Measurements from ENCODE around the gene LRP5.

The LRP5 gene

GRCh38 chr11:68311160-68312116 lies 953 bp upstream of the LRP5 start:
- DNase-seq = peak; percentile 69

DNA sequence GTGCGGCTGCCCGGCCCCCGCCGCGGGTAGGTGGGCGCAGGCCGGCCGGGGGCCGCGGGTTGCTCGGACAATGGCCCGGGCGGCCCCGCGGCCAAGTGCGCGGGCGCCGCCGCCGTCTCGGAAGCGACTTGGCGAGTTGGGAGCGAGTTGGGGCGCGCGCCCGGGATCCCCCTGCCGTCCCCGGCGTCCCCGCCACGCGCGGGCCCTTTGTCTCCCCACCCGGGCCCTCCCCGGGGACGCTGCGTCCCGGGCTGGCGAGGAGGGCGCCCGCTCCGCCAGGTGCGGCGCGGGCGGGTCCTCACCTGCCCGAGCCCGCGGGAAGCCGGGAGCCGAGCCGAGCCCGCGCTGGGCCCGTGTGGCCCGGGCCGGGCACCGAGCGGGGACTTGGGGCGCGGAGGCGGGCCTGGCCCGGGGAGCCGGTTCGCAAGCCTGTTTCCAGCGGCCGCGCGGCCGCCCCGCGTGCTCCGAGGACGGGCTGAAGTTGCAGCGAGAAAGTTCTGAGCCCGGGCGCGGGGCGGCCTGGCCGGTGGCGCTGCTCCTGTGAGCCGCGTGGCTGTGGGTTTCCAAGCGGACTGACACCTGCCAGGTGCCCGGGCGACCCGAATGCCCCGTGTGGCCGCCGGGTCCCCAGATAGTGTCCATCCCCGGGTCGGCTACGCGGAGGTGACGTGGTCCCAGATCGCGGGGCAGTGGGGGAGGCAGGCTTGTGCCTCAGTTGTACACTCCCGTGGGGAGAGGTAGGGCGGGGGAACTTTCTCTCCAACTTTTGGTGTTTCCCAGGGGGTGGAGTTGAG lies 586 bp downstream of the LRP5 start:
- DNase-seq = peak; percentile 69

DNA sequence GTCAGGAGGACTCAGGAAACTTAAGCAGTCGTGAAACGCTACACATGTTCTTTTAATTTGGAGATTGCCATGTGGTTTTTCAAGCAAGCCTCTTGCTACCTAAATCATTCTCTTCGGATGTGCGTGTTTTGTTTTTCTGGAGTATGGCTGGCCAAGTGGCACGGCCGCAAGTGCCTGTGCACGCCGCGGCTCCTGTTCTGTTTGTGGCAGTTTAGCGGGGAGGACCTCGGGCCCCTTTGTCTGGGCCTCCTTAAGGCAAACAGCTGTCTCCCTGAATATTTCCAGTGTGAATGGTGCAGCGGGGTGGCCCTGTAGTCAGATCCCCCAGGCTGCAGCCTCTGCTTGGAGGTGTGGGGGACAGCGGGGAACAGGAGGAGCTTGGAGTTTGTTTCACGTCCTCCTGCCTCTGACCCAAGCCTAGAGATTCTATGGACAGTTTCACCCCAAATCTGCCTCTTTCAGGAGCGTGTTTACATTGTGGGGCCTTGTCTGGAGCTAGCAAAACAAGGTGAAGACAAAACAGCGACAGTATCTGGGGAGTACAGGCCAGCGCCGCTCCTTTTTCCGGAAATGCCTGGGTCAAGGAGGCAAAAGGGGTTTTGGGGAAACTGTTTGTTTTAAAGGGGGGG lies 1.3 kb downstream of the LRP5 start:
- DNase-seq = peak; percentile 75

DNA sequence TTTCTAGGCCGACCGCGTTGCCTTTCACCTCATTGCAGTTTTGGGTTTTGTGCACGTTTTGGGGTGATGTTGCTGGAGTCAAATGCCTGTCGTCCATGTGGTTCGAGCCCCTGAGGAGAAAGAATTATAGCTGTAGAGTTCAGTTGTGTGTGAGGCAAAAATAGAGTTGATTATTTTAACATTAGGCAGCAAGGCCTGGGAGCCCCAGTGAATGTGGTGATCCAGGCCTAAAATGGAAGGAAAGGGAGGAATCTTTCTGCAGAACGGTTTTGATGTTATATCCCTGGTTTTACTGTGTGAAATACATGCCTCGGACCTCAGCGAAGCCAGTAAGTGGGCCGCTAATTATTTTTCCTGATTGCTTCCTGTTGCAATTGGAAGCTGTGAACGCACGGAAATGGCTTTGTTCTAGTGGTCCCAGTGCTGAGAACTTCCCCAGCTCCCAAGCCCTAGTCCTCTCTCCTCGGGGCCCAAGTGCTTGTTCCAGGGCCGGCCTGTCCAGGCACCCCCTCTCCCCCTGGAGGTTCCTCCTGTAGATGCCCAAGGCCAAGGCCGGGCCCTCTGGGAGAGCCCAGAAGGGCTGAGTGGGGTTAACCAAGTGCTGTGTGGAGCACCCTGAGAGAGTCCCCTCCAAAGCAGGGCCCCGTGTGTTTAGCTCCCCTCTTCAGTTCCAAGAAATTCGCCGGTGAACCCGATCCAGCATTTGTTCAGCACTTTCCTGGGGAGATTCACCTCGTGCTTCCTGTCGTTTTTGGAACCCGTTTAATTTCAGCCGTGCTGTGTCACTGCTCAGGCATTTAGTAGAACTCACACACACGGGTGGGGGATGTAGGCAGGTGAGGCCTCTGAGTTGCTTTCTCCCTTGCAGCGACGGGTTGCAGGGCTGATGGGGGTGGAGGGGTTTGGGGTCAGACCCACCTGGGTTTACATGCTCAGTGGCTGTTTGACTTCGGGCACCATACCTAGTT lies 2.1 kb downstream of the LRP5 start:
- peak; percentile 88 for DNase-seq

- peak; percentile 88 for DNase-seq
Measured at GRCh38 chr11:68315171-68315920, 3.0 kb downstream of the LRP5 start.

DNA sequence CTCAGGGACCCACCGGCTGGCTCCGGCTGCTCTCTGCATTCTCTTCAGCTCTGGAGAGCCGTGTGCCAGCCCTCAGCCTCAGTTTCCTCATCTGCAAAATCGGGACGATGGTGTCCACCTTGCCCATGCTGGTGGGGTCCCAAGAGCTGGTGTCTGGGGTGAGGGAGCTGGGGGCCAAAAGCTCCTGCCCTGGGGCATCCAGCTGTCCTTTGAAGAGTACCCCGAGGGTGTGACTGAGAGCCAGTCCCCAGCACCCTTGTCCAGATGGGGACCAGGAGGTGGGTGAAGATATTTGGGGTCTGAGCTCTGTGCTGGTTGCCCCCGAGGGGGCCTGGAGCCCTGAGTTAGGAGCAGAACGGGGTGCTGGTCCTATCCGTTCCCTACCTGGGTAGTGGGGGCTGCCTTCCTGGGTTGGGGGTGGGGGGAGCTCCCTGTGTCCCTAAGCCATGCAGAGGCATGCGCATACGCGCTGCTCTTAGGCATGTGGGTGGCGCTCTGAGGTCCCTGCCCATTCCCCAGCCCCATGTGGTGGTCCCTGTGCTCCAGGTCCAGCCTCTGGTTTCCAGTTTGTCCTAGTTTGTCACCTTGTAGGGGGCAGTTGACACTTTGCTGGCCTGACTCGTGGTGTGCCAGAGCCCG lies 4.9 kb downstream of the LRP5 start:
- no peak for DNase-seq

DNA sequence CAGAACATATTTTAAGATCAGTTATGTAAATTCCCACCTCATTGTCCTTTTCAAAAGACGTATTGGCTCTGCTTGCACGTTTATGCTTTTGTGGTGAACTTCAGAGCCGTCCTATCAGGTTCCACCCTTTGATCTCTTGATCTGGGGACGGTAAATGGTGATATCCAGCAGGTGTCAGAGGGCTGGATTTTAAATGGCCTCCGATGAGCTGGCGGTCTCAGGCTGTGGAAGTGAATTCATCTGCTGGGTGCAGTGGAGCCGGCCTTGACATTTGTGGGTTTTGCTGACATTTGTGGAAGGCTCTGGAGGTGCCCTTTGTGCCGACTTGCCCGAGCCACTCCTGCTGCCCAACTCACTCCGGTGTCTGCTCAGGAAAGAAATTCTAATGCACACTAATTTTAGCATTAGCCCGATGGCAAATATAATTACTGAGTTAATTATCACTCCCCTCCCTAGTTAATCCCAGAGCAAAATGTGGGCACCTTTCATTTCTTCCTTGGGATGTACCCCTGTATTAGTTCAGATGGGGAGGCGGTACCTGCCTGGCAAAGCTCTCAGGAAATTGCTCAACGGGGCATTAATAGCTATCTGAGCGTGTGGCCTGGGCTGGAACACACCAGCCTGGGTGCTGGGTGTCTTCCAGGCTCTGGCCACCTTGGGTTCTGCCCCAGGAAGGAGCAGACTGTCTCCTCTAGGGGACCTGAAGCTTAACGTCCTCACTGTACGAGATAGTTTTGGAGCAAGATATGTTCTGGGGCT lies 9.1 kb downstream of the LRP5 start:
- no peak for DNase-seq

DNA sequence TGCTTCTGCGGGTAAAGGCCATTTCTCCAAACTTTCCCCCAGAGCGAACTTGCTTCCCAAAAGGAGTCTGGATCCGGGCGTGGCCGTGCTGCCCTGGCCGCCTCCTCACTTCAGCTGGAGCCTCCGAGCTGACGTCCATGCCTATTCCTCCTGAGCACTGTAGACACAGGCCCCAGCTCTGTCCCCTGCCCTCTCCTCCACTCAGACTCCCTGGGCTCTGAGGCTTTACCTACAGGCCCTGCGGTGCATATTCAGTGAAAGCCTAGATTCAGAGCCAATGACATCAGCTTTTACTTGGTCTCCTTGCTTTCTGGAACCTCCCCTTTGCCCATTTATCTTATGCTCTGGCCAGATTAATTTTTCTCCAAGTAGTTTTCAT lies 9.7 kb downstream of the LRP5 start:
- no peak for DNase-seq

DNA sequence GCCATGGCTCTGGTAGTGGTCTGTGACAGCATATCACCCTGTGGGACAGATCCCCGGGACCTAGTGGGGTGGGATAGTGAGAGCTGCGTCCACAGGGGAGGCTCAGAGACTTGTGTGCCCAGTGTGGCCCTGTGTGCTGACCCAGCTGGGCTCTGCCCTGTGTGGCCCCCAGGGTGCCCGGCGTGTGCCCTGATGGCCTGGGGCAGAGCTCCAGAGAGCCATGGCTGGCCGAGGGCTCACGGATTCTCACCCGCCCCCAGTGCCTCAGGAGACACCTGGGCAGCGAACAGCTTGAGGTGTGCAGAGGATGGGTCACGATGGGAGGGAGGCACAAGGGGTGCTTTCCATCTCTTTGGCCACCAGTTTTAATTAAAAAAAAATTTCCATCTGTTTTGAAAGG lies 11.8 kb downstream of the LRP5 start:
- no peak for DNase-seq

- no peak for DNase-seq
Measured at GRCh38 chr11:68324695-68325094, 12.3 kb downstream of the LRP5 start.

DNA sequence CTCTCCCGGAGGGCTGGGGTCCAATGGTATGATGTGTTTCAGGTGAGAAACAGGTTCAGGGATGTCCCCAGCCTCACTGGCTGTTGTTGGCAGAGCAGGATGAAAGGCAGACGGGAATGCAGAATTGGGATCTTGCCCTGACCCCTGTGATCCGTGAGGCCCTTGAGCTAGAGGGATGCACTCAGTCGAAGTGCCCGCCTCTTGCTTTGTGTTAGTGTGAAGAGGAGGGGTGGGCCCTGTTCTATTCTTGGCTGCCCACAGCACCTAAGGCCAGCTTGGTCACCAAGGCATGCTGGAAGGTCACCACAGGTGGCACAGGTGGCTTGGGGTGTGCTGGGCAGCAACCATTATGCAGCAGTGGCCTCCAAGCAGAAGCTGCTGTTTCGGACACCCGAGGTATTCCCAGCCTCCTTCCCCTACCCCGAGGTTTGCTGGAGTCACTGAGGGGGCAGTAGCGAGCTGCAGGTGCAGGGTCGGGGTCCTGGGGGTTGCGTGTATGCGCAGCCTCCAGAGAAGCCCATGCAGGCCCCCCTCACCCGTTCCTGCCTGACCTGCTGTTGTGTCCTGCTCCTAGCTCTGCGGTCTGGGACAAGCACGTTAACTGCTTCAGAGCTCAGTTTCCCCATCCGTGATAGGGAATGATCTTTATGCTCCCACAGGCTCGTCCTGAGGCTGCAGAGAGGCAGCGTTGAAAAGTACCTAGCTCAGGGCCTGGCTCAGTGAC lies 13.0 kb downstream of the LRP5 start:
- no peak for DNase-seq

DNA sequence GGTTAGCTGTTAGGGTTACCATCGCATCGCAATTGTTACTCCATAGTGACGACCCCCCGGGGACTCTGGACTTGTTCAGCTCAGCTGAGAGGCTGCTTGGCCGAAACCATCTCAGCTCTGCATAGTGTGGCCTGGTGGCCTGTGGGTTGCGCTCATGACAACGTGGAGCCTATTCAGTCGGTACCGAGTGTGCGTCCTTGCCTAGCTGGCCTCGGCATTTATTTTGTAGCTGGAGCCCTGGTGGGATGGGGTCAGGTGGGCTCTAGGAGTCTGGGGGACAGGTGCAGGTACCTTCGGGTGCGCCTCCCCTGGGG lies 13.5 kb downstream of the LRP5 start:
- no peak for DNase-seq

GRCh38 chr11:68326334-68327215 lies 14.2 kb downstream of the LRP5 start:
- no peak for DNase-seq

- DNase-seq = no peak
Measured at GRCh38 chr11:68327586-68328370, 15.4 kb downstream of the LRP5 start.

- DNase-seq = no peak
Measured at GRCh38 chr11:68328374-68329091, 16.1 kb downstream of the LRP5 start.

DNA sequence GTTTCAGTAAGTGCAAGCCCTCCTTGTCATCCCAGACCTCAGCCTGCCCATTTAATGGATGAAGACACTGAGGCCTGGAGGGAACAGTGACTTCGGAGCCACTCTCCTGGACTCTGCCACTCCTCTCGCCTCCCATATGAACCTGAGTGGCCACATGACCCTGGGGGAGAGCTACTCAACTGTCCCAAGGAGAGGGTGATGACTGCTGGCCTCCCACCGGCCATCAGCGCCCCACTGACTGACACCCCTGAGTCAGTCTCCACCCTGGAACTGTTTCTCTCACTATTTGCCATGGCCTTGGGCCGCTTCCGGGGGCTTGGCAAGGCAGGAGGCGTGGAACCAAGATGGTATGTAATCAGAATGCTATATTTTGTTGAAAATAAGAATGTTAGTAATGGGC lies 17.1 kb downstream of the LRP5 start:
- no peak for DNase-seq

Measured in DMS53 (cell line).